ENCODE data around the gene DNM2. TPM values are rescaled to one million over a fixed set of nuclear protein-coding genes. Genes with fewer than 3 reads are reported as not detected.

The DNM2 gene
- total RNA-seq, 1 donor = 102 TPM

- H3K36me3 ChIP-seq (ENCODE audit: insufficient read depth, low read length) = no peaks in the 10 kb centered on the region
- no peak overlapping the region for H3K4me2 ChIP-seq (ENCODE audit: insufficient read depth, low read length)
- H3K9me3 ChIP-seq (ENCODE audit: low read depth, low read length) = no peaks in the 10 kb centered on the region
- peaks cover 18% of the 10 kb centered on the region for H3K4me1 ChIP-seq (ENCODE audit: insufficient read depth, low read length)
- no peaks in the 10 kb centered on the region for H4K20me1 ChIP-seq (ENCODE audit: insufficient read depth, low read length)
- H3K4me3 ChIP-seq (ENCODE audit: insufficient read depth, low read length) = no peak overlapping the region
- H3K79me2 ChIP-seq (ENCODE audit: insufficient read depth, low read length) = no peaks in the 10 kb centered on the region
- H3K27me3 ChIP-seq (ENCODE audit: insufficient read depth, low read length) = no peaks in the 10 kb centered on the region
- H3K27ac ChIP-seq (ENCODE audit: low read depth, low read length) = no peak overlapping the region
- TF ChIP-seq CTCF (IDR thresholded peaks at IDR 0.05; ENCODE audit: extremely low read depth, low read depth, low read length) = peak; percentile 54
- no peak overlapping the region for H2AFZ ChIP-seq (ENCODE audit: low read length)
- peak; percentile 72 for DNase-seq (ENCODE audit: insufficient read length, low spot score, missing footprints)
Observed at GRCh38 chr19:10861103-10861651, 143.3 kb downstream of the DNM2 start.

- Histone ChIP-seq H3K4me2 (ENCODE audit: insufficient read depth, low read length) (peak overlapping the region; percentile 79), H3K4me3 (ENCODE audit: insufficient read depth, low read length) (peak overlapping the region; percentile 62), H2AFZ (ENCODE audit: low read length) (peak overlapping the region; percentile 92), H3K36me3 (ENCODE audit: insufficient read depth, low read length) (no peaks in the 10 kb centered on the region), H3K79me2 (ENCODE audit: insufficient read depth, low read length) (no peaks in the 10 kb centered on the region), H4K20me1 (ENCODE audit: insufficient read depth, low read length) (no peaks in the 10 kb centered on the region), H3K27me3 (ENCODE audit: insufficient read depth, low read length) (no peaks in the 10 kb centered on the region), H3K9me3 (ENCODE audit: low read depth, low read length) (no peaks in the 10 kb centered on the region), H3K4me1 (ENCODE audit: insufficient read depth, low read length) (peaks cover 18% of the 10 kb centered on the region), H3K27ac (ENCODE audit: low read depth, low read length) (peak overlapping the region; percentile 81)
- DNase-seq (ENCODE audit: insufficient read length, low spot score, missing footprints) = peak; percentile 44
- no peak for TF ChIP-seq CTCF (IDR thresholded peaks at IDR 0.05; ENCODE audit: extremely low read depth, low read depth, low read length)
Observed at GRCh38 chr19:10862561-10863106, 144.8 kb downstream of the DNM2 start.

- Histone ChIP-seq H3K27ac (ENCODE audit: low read depth, low read length) (peak overlapping the region; percentile 81), H3K4me1 (ENCODE audit: insufficient read depth, low read length) (peaks cover 18% of the 10 kb centered on the region), H3K4me2 (ENCODE audit: insufficient read depth, low read length) (peak overlapping the region; percentile 79), H3K4me3 (ENCODE audit: insufficient read depth, low read length) (peak overlapping the region; percentile 62), H3K27me3 (ENCODE audit: insufficient read depth, low read length) (no peaks in the 10 kb centered on the region), H3K9me3 (ENCODE audit: low read depth, low read length) (no peaks in the 10 kb centered on the region), H3K79me2 (ENCODE audit: insufficient read depth, low read length) (no peaks in the 10 kb centered on the region), H4K20me1 (ENCODE audit: insufficient read depth, low read length) (no peaks in the 10 kb centered on the region), H3K36me3 (ENCODE audit: insufficient read depth, low read length) (no peaks in the 10 kb centered on the region), H2AFZ (ENCODE audit: low read length) (peak overlapping the region; percentile 92)
- DNase-seq (ENCODE audit: insufficient read length, low spot score, missing footprints) = peak; percentile 89
- TF ChIP-seq CTCF (IDR thresholded peaks at IDR 0.05; ENCODE audit: extremely low read depth, low read depth, low read length) = no peak
Observed at GRCh38 chr19:10863107-10863717, 145.3 kb downstream of the DNM2 start.

- Histone ChIP-seq H3K36me3 (ENCODE audit: insufficient read depth, low read length) (no peaks in the 10 kb centered on the region), H3K27me3 (ENCODE audit: insufficient read depth, low read length) (no peaks in the 10 kb centered on the region), H3K9me3 (ENCODE audit: low read depth, low read length) (no peaks in the 10 kb centered on the region), H3K4me2 (ENCODE audit: insufficient read depth, low read length) (peak overlapping the region; percentile 79), H3K27ac (ENCODE audit: low read depth, low read length) (peak overlapping the region; percentile 28), H4K20me1 (ENCODE audit: insufficient read depth, low read length) (no peaks in the 10 kb centered on the region), H3K4me3 (ENCODE audit: insufficient read depth, low read length) (peak overlapping the region; percentile 27), H2AFZ (ENCODE audit: low read length) (peak overlapping the region; percentile 89), H3K4me1 (ENCODE audit: insufficient read depth, low read length) (peaks cover 18% of the 10 kb centered on the region), H3K79me2 (ENCODE audit: insufficient read depth, low read length) (no peaks in the 10 kb centered on the region)
- peak; percentile 96 for DNase-seq (ENCODE audit: insufficient read length, low spot score, missing footprints)
- peak; percentile 96 for TF ChIP-seq CTCF (IDR thresholded peaks at IDR 0.05; ENCODE audit: extremely low read depth, low read depth, low read length)
Observed at GRCh38 chr19:10864538-10864899, 146.6 kb downstream of the DNM2 start.

All from osteoblast (primary cell).